Mucosa of gallbladder (tissue), 1 donor: Measurements from ENCODE around the gene UBE2L3. TPM values are rescaled to one million over a fixed set of nuclear protein-coding genes. Genes with fewer than 3 reads are reported as not detected.

ENCODE experiments used
- DNase-seq: peaks from one replicate; pipeline ENCODE4 v3.0.0-alpha.2; 2020; ENCODE audit warnings: low spot score
- total RNA-seq: library from RNA; stranded (reverse); gene quantifications from one replicate; pipeline ENCODE4 v1.2.1, GENCODE V29; 2021
- donor health status: DM: no; HTN: no; CAD: no.

UBE2L3 gene
- total RNA-seq, 1 donor from 2014 or later: 55.4 TPM

- peak; percentile 86 for DNase-seq
Observed at GRCh38 chr22:21646608-21647590, 79.4 kb downstream of the UBE2L3 start.

GRCh38 chr22:21650280-21650679, 82.8 kb downstream of the UBE2L3 start:
- no peak for DNase-seq

- no peak for DNase-seq
Observed at GRCh38 chr22:21650823-21651520, 83.5 kb downstream of the UBE2L3 start.

- no peak for DNase-seq
Observed at GRCh38 chr22:21651521-21652009, 84.1 kb downstream of the UBE2L3 start.

GRCh38 chr22:21652010-21652546, 84.6 kb downstream of the UBE2L3 start:
- peak; percentile 91 for DNase-seq

- DNase-seq: no peak
Observed at GRCh38 chr22:21652547-21653545, 85.3 kb downstream of the UBE2L3 start.

GRCh38 chr22:21657020-21657359, 89.5 kb downstream of the UBE2L3 start:
- no peak for DNase-seq

- peak; percentile 65 for DNase-seq
Observed at GRCh38 chr22:21657360-21658032, 90.0 kb downstream of the UBE2L3 start.

- DNase-seq: no peak
Observed at GRCh38 chr22:21659864-21660525, 92.5 kb downstream of the UBE2L3 start.

GRCh38 chr22:21660904-21661303, 93.4 kb downstream of the UBE2L3 start:
- DNase-seq: no peak

- DNase-seq: no peak
Observed at GRCh38 chr22:21661991-21662390, 94.5 kb downstream of the UBE2L3 start.

GRCh38 chr22:21663738-21664137, 96.2 kb downstream of the UBE2L3 start:
- DNase-seq: no peak

- no peak for DNase-seq
Observed at GRCh38 chr22:21665047-21665851, 97.7 kb downstream of the UBE2L3 start.

GRCh38 chr22:21666786-21667185, 99.3 kb downstream of the UBE2L3 start:
- no peak for DNase-seq

GRCh38 chr22:21669026-21669425, 101.5 kb downstream of the UBE2L3 start:
- no peak for DNase-seq

- no peak for DNase-seq
Observed at GRCh38 chr22:21672107-21672629, 104.7 kb downstream of the UBE2L3 start.
